A673 (cell line): ENCODE measurements around the gene TFR2. TPM values are rescaled to one million over a fixed set of nuclear protein-coding genes. Genes with fewer than 3 reads are reported as not detected.

ENCODE experiments used
- BruUV-seq: library from RNA; stranded (reverse); fragments of 400-500 nt; replicated peaks from 2 replicates; lab custom pipeline; 2021; lab: Mats Ljungman, UMichigan
- CTCF ChIA-PET: fragments of 300-600 bp; sonication (Branson Sonifier 250); formaldehyde crosslinking; loops from one replicate; lab custom pipeline; 2022; ENCODE audit warnings: antibody characterized with exemption; lab: Charles Lee
- POLR2A ChIA-PET: fragments of 300-600 bp; sonication (Branson Sonifier 250); formaldehyde crosslinking; loops from one replicate; lab custom pipeline; 2022; ENCODE audit warnings: antibody characterized with exemption; ENCODE audit not compliant: low non-redundant PET; lab: Charles Lee
- DNase-seq: peaks from one replicate; pipeline ENCODE4 v3.0.0-alpha.2; 2015; ENCODE audit warnings: low spot score
- H3K27ac ChIP-seq: fragments of 200-600 bp; sonication (generic); 2 replicates; pipeline ENCODE4 v1.5.1; 2016; ENCODE audit warnings: mixed run types, low read depth, mild to moderate bottlenecking, mixed read lengths, antibody characterized with exemption, low read length; ENCODE audit not compliant: poor library complexity, severe bottlenecking
- H3K27me3 ChIP-seq: fragments of 200-600 bp; sonication (generic); replicated peaks from 2 replicates; pipeline ENCODE4 v1.6.1; 2017; ENCODE audit warnings: mixed run types, low read depth, mild to moderate bottlenecking, mixed read lengths, antibody characterized with exemption, low read length; ENCODE audit not compliant: insufficient read depth, poor library complexity
- H3K36me3 ChIP-seq: fragments of 200-600 bp; sonication (generic); 2 replicates; pipeline ENCODE4 v1.6.1; 2016; ENCODE audit warnings: mixed run types, mild to moderate bottlenecking, mixed read lengths, antibody characterized with exemption, low read length; ENCODE audit not compliant: insufficient read depth, poor library complexity, severe bottlenecking
- H3K4me1 ChIP-seq: fragments of 200-600 bp; sonication (generic); 2 replicates; pipeline ENCODE4 v1.6.1; 2017; ENCODE audit warnings: mixed run types, mild to moderate bottlenecking, mixed read lengths, antibody characterized with exemption, low read length; ENCODE audit not compliant: insufficient read depth, poor library complexity, severe bottlenecking
- H3K4me3 ChIP-seq: fragments of 200-600 bp; sonication (generic); 2 replicates; pipeline ENCODE4 v1.5.1; 2016; ENCODE audit warnings: low read depth, mixed run types, mild to moderate bottlenecking, mixed read lengths, low read length; ENCODE audit not compliant: poor library complexity, severe bottlenecking
- H3K9me3 ChIP-seq: fragments of 200-600 bp; sonication (generic); 2 replicates; pipeline ENCODE4 v1.6.1; 2016; ENCODE audit warnings: mixed run types, low read depth, mild to moderate bottlenecking, mixed read lengths, antibody characterized with exemption, low read length; ENCODE audit not compliant: poor library complexity, severe bottlenecking
- EZH2 ChIP-seq: fragments of 200-600 bp; sonication (generic); IDR thresholded peaks from 2 replicates; pipeline ENCODE4 v1.6.1; 2017; ENCODE audit warnings: borderline replicate concordance, low read depth, mild to moderate bottlenecking, mixed read lengths, antibody characterized with exemption, low read length; ENCODE audit not compliant: poor library complexity, severe bottlenecking
- intact Hi-C: fragments of 100-400 bp; cut with micrococcal nuclease; formaldehyde crosslinking; loops from one replicate; pipeline ENCODE4 v1.10.0; 2022; ENCODE audit not compliant: unreplicated experiment
- total RNA-seq: library from RNA; stranded (reverse); gene quantifications from 2 replicates; pipeline ENCODE4 v1.2.3, GENCODE V29; 2021
- TF ChIP-seq, protein P1 (sequence below): fragments of 300-800, 200-600 bp; sonication (generic); conservative IDR thresholded peaks from 2 replicates; pipeline ENCODE4 v1.5.1; 2017; ENCODE audit warnings: low read depth, mild to moderate bottlenecking, antibody characterized with exemption, low read length, moderate library complexity, mixed read lengths

The TFR2 gene
- total RNA-seq, 1 experiment from 2014 or later = 2.0 TPM

DNA sequence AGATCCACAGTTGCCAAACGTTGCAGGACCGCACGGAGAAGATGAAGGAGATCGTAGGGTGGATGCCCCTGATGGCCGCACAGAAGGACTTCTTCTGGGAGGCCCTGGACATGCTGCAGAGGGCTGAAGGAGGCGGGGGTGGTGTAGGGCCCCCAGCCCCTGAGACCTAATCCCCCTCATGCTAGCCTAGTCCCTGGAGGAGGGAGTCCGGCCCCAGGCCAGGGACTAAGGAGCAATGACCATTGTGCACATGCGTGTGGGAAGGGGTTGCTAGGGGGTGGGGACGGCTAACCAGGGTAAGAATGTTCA, 40.7 kb downstream of the TFR2 start:
- H3K36me3 ChIP-seq = no peaks in the 10 kb centered on the region
- H3K4me1 ChIP-seq = peaks cover 13% of the 10 kb centered on the region
- H3K4me3 ChIP-seq = no peak overlapping the region
- ChIA-PET POLR2A (no interaction called here), CTCF (no interaction called here)
- BruUV-seq = no TSS peak
- no peak for DNase-seq
- H3K9me3 ChIP-seq = no peaks in the 10 kb centered on the region
- no peak overlapping the region for H3K27ac ChIP-seq
- intact Hi-C loops = loop anchor here (5.0 kb wide), 1 partner anchor 92 kb away; the partner anchor contains the start of gene GIGYF1
- TF ChIP-seq, protein P1, sequence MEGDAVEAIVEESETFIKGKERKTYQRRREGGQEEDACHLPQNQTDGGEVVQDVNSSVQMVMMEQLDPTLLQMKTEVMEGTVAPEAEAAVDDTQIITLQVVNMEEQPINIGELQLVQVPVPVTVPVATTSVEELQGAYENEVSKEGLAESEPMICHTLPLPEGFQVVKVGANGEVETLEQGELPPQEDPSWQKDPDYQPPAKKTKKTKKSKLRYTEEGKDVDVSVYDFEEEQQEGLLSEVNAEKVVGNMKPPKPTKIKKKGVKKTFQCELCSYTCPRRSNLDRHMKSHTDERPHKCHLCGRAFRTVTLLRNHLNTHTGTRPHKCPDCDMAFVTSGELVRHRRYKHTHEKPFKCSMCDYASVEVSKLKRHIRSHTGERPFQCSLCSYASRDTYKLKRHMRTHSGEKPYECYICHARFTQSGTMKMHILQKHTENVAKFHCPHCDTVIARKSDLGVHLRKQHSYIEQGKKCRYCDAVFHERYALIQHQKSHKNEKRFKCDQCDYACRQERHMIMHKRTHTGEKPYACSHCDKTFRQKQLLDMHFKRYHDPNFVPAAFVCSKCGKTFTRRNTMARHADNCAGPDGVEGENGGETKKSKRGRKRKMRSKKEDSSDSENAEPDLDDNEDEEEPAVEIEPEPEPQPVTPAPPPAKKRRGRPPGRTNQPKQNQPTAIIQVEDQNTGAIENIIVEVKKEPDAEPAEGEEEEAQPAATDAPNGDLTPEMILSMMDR = no peak
- no peak for TF ChIP-seq EZH2
- no peaks in the 10 kb centered on the region for H3K27me3 ChIP-seq

DNA sequence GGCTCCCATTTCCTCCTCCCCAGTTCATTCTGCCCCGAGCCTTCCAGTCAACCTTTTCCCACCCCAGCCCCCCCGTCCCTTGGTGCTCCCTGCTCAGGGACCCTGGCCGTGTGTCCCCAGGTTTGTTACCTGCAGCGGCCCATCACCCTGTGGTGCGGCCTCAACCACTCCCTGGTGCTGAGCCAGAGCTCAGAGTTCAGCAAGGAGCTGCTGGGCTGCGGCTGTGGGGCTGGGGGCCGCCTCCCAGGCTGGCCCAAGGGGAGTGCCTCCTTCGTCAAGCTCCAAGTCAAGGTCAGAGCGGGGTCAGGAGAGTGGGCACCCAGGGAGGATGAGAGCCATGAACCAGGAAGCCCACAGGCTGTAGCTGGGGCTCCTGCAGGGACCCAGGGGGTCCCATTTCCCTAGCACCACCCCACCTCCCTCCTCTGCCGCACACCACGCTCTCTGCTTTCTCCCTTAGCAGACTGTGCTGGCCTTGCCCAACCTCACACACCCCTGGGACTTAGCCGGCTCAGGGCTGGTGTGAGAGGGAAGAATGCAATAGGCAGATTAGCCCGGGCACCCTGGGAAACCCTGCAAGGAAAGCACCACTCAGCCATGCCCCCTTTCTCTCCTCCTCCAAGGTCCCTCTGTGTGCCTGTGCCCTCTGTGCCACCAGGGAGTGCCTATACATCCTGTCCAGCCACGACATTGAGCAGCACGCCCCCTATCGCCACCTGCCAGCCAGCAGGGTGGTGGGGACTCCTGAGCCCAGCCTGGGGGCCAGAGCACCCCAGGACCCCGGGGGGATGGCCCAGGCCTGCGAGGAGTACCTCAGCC, 41.2 kb downstream of the TFR2 start:
- no TSS peak for BruUV-seq
- no peak overlapping the region for H3K4me3 ChIP-seq
- no peaks in the 10 kb centered on the region for H3K36me3 ChIP-seq
- CTCF ChIA-PET = no interaction called here
- H3K9me3 ChIP-seq = no peaks in the 10 kb centered on the region
- peaks cover 13% of the 10 kb centered on the region for H3K4me1 ChIP-seq
- TF ChIP-seq EZH2 = no peak
- TF ChIP-seq, protein P1 = no peak
- intact Hi-C loops = loop anchor here (5.0 kb wide), 1 partner anchor 92 kb away; the partner anchor contains the start of gene GIGYF1
- POLR2A ChIA-PET = no interaction called here
- no peak overlapping the region for H3K27ac ChIP-seq
- DNase-seq = no peak
- no peaks in the 10 kb centered on the region for H3K27me3 ChIP-seq

DNA sequence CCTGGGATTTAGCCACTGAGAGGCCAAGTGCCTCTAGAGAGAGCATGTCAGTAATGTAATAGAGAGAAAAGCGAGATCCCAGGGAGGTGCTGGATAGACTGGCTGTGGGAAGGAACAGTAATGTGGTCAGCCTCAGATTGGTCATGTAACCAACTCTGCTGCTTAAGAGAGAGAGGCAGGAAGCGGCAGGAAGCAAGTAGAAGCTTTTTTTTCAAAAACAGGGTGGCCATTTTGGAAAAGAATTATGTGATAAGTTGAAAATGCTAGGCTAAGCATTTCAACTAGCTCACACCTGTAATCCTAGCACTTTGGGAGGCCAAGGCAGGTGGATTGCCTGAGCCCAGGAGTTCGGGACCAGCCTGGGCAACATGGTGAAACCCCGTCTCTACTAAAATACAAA, 42.9 kb downstream of the TFR2 start:
- no peak for DNase-seq
- BruUV-seq = no TSS peak
- Histone ChIP-seq H3K27ac (no peak overlapping the region), H3K9me3 (no peaks in the 10 kb centered on the region), H3K27me3 (no peaks in the 10 kb centered on the region), H3K4me3 (no peak overlapping the region), H3K4me1 (peaks cover 9% of the 10 kb centered on the region), H3K36me3 (no peaks in the 10 kb centered on the region)
- TF ChIP-seq EZH2 = no peak
- TF ChIP-seq, protein P1 = no peak
- intact Hi-C loops = no loop called here
- ChIA-PET CTCF (no interaction called here), POLR2A (no interaction called here)
